ENCODE results near the gene RAB31.

The RAB31 gene

DNA sequence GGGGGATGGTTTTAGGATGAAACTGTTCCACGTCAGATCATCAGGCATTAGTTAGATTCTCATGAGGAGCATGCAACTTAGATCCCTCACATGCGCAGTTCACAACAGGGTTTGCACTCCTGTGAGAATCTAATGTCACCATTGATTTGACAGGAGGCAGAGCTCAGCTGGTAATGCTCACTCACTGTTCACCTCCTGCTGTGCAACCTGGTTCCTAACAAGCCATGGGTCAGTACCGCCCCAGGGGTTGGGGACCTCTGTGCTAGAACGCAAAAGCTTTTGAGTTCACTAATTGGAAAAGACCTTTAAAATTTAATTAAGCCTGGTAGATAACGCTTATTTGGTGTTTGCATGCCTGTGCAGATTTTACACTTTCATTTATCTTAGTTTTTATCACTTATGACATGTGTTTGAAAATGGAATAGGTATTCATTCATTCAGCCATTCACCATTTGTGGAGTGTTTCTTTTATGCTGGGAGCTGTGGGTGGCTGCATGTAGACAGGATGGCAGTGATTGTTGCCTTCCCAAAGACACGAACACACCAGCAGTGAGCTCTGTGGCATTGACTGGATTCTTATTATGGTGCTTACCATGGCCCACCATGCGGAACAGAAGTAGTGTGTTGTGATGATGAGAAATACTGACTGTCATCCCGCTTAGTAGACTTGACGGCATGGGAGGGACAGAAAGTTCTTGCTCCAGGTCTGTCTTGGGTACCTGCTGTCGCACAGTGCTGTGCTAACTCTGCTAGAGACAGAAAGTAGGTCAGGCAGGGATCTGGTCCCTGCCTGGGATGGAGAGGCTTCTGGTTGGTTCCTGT is 6.4 kb downstream of the RAB31 start:
- DNase-seq = no peak

- DNase-seq = no peak
Measured at GRCh38 chr18:9715088-9715343, 6.9 kb downstream of the RAB31 start.

DNA sequence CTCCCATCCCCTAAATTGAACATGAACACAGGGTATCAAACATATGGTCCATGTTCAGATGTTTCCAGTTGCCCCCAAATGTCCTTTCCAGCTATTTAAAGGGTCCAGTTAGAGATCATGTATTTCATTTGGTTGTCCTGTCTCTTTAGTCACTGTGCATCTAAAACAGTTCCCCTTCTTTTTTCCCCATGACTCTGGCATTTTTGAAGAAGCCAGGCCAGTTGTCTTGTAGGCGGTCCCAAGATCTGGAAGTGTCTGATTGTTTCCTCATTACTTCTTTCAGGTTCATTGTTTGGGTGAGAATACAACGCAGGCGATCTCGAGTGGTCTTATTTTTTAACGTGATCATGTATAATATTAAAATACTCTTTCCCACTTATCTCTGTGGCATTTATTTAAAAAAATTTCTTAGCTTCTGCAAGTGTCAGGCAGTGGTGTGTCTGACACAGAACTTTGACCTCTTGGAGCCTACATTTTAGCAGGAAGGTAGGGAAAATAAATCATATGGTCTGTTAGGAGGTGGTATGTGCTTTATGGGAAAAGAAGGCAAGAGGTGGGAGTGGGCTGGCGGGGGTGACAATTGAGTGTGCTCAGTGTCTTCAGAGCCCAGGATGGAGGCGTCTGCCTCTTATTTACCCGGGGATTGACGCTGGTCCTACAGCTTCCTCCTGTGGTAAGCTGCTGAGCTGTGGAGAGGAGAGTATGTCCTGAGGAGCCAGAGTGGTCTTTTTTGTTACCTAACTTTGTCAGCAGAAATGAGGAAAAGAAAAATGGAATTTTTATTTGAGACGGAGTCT is 8.1 kb downstream of the RAB31 start:
- no peak for DNase-seq

DNA sequence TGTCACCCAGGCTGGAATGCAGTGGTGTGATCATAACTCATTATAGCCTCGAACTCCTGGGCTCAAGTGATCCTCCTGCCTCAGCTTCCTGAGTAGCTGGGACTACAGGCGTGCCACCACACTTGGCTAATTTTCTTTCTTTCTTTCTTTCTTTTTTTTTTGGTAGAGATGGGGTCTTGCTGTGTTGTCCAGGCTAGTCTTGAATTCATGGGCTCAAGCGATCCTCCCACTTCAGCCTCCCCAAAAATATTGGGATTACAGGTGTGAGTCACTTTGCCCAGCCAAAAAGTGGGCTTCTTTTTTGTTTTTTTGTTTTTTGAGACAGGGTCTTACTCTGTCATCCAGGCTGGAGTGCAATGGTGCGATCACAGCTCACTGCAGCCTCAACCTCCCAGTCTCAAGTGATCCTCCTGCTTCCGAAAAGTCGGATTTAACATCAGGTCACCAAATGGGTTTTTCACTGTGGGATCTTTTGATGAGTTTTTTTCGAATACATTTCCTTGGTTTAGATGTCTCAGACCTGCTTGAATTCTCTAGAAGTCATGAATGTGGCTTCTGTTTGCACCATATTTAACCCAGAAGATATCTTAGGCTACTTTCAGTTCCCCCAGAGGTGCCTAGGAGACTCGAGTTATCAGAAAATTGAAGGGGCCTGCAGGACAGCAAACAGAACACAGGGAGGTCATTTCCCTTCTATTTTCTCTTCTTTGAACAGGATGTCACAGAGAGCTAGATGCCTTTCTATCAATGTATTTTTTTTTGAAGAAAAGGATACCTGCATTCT is 8.9 kb downstream of the RAB31 start:
- no peak for DNase-seq

- DNase-seq = no peak
Measured at GRCh38 chr18:9719421-9719981, 11.4 kb downstream of the RAB31 start.

GRCh38 chr18:9720327-9720726 is 12.2 kb downstream of the RAB31 start:
- DNase-seq = no peak

DNA sequence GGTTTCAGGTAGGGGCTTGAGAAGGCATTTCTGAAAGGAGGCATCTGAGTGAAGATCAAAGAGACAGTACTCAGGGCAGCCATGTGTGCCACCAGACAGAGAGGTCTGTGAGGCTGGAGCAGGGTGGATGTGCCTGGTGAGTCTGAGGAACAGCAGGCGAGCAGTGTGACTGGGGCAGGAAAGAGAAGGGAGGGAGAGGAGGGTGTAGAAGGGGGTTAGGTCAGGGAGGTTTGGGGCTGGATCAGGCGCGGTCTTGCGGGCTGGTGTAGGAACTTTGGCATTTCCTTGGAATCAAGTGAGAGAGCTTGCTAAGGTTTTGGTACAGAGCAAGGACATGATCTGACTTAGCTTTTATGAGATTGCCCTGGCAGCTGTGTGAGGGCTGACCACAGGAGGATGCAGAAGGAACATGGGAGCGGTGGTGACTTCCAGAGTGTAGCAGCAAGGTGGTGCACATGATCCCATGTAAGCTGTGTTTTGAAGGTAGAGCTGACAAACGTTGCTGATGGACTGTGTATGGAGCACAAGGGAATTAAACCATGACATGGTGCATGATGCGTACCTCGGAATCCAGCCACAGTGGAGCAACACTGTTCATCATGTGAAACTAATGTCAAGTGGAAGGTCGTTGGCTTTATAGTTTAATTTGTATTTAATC is 13.9 kb downstream of the RAB31 start:
- DNase-seq = no peak

DNA sequence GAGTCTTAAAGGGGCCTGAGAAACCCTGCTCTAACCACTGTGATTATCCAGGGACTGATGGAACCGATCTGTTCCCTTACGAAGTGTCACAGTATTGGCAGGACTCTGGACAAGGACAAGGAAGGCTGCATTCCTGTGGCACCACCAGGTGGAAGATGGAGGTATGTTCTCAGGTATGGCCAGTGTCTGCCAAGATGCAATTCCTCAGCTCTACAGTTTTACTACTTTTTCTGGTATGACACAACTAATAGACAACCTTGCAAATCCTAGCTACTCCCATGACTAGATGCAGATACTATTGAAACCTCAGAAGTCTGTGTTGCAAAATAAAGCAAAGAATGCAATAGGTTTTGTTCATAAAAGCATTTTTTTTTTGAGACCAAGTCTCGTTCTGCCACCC is 14.6 kb downstream of the RAB31 start:
- no peak for DNase-seq

DNA sequence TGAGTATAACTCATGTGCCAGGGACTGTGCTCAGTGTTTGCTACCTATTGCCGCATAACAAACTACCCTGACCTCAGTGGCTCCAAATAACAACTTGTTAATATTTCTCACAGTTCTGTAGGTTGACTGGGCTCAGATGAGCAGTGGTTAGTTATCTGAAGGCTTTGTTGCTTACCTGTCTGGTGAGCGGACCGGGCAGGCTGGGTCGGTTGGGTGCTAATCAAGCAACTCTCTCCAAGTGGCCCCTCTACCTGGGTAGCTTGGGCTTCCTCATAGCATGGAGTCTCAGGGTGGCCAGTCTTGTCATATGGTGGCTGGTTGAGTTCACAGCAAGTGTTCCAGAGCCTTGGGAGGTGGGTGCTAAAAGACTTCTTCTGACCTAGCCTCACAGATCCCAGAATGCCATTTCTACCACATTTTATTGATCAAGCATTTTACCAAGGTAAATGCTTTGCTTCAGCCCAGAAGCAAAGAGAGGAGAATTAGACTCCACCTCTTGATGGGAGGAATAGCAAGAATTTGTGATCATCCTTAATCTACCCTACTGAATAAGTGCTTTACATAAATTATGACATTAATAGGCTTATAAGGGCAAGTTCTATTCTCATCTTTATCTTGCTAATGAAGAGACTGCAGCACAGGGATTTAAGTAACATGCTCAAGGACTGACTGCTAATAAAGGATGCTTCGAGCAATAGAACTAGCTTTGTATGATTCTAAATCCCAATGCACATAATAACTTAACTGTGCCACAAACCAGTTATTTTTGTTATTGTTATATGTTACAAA is 16.9 kb downstream of the RAB31 start:
- DNase-seq = no peak

DNA sequence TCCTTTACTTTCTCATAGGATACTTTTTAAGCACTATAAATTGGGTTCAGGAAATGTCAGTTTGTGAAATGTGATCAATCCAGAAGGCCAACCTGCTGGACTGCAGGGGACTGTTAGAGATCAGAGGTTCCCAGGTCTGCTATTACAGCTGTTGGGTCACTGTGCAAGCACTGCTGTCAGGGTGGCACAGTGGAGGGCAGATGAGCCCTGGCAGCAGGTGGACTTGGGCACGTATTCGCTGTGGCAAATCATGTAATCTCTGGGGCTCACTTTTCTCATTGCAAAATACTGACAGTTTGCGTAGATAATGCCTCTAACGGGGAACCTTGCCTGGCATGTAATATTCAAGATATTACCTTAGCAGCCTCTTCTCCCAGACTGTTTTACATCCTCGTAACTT is 18.1 kb downstream of the RAB31 start:
- DNase-seq = no peak

DNA sequence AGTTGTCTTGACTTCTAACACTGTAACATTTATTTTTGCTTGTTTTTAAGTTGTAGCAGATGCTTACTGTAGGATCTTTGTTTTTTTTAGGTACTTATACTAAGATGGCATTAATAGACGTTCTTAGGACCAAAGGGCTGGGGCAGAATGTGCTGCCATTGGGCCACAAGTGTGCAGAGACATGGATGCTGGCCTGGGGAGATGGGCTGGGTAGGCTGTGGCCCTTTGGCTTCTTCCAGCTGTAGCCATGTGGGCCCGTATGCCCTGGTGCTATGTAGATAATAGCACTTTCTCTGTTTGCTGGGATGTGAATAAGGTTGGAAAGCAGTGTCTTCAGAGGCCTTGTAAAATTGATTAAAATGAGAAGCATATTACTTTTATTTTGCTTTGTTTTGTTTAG is 18.8 kb downstream of the RAB31 start:
- DNase-seq = no peak

DNA sequence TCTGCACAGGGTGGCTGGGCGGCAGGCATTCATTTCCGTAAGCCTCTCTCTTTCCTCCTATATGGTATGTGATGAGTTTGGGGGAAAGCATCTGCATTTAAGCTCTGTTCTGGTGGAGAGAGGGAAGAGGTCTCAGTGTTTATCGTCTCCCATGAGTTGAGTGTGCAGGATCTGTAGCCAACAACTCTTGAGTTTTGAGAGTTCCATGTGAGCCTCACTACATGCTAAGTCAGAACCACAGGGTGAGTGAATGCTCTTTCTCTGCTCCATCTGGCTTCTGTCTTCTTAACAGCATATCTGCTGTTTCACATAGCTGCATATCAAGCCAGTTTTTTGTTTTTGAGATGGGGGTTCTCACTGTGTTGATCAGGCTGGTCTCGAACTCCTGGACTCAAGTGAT is 22.7 kb downstream of the RAB31 start:
- DNase-seq = no peak

- DNase-seq = no peak
Measured at GRCh38 chr18:9731380-9731779, 23.3 kb downstream of the RAB31 start.

- DNase-seq = no peak
Measured at GRCh38 chr18:9732031-9732430, 23.9 kb downstream of the RAB31 start.

GRCh38 chr18:9734189-9734588 is 26.1 kb downstream of the RAB31 start:
- DNase-seq = no peak

- DNase-seq = no peak
Measured at GRCh38 chr18:9735238-9735637, 27.1 kb downstream of the RAB31 start.

- no peak for DNase-seq
Measured at GRCh38 chr18:9735879-9736278, 27.8 kb downstream of the RAB31 start.

GRCh38 chr18:9736286-9736835 is 28.3 kb downstream of the RAB31 start:
- no peak for DNase-seq

GRCh38 chr18:9737006-9737405 is 28.9 kb downstream of the RAB31 start:
- DNase-seq = no peak

DNA sequence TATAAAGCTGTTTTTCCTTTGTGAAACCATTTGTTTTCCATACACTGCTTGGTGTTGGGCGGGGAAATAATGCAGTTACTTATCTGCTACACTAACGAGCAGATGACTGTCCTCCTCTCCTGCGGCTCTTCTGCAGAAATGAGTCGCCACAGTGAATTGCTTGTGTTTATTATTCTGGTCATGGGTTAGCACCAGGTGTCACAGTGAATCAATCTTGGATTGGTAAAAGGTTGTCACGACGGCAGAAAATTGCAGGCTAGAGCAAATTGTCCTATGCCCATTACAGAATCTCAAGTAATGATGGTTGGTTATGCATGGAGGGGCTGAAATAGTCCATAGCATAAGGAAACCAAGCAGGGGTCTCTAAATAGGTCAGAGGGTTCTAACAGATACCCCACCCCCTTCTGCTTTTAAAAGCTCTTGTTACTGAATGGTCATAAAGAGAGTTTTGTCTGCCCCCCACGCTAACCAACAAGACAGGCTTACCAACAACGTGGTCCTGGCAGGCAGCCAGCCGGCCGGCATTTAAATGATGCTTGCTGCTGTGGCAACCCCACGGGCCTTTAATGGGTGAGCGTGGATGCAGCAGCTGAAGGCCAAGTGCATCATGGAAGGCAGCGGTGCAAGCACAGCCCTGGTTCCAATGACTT is 29.5 kb downstream of the RAB31 start:
- no peak for DNase-seq

DNA sequence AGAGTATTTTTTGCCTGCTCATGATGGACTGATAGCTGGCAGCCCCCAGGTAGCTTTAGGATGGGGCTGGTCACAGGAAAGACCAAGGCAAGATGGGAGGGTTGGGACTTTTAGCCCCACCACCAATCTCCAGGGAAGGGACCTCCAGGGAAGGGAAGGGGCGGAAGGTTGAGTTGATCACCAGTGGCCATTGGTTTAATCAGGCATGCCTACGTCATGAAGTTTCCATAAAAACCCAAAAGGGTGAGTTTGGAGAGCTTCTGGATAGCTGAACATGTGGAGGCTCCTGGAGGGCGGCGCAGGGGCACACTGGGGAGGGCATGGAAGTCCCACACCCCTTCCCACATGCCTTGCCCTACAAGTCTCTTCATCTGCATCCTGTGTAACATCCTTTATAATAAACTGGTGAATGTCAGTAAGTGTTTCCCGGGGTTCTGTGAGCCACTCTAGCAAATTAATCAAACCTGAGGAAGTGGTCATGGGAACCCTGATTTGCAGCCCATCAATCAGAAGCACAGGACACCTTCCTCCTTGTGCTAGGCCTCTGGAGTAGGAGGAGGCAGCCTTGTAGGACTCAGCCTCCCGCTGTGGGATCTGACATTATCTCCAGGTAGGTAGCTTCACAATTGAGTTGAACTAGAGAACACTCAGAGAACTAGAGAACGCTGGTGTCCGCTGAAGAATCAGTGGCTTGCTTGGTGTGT is 30.3 kb downstream of the RAB31 start:
- DNase-seq = no peak
